ENCODE measurements around the gene PTPRK.

DNA sequence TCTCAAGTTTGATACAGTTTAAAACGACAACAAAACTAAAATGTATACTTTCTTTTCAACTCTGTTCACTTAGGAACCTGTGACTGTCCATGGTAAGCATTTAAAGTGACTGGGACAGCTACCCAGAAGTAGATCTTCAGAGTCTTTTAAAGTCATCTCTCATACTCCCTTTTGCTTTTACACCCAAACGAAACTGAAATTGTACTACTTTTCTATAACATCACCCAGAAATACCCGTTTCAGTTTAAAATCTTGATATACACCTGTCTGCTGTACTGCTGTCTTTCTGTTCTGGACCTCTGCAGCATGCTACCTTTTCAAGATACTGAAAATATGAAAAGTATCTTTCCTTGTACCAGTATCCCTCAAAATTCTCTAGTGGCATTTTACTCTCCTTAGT, 449.2 kb downstream of the PTPRK start:
- TF ChIP-seq SPI1 (IDR thresholded peaks at IDR 0.05; ENCODE audit: low read depth, low read length) (no peak), POLR2A (IDR thresholded peaks at IDR 0.05; ENCODE audit: low read depth, low read length) (no peak), POLR2AphosphoS5 (IDR thresholded peaks at IDR 0.05; ENCODE audit: low read depth, low read length) (no peak)

All from GM12891 (cell line).